GM21447 (cell line): ENCODE results near the gene PPARD.
"Not testable (repeated sequence)": the region's sequence is repeated elsewhere in the genome, so short reads cannot be mapped to it uniquely, and the experiment has no call there.

ENCODE experiments used
- ATAC-seq: cut with Tn5 transposase; IDR thresholded peaks from one replicate; pipeline ENCODE4 v1.9.1; 2021; ENCODE audit not compliant: unreplicated experiment

Gene PPARD

DNA sequence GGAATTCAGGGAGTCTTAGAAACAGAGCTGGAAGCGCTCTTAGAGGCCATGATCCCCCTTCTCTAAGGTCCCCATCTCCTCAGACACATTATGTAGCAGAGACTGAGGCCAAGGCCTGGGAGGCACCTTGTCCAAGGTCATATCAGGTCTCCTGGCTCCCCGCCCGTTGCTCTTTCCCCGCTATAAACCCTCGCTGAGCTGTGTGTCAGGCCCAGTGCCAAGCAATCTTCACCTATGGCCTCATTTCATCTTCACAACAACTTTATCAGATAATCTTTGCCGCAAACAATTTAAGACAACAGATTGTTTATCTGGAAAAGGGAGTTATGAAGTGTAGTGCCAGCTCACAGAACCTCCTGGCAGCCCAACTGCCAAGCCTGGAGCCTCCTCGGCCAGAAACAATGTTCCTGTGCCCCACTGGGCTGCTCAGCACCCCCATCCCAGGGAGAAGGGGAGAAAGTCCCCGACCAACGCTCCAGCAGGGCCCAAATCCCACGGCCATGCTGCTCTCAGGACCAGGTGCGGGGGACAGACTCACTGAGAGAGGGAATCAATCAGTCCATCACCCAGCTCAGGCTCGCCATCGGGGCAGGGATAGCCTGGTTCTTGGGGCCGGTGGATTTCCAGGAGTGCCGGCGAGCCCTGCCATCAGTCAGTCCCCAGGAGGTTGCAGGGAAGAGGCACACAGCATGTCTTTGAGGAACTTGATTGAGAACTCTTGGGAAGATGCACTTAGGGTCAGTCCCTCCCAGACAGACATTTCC is 92.9 kb downstream of the PPARD start:
- no peak for ATAC-seq

DNA sequence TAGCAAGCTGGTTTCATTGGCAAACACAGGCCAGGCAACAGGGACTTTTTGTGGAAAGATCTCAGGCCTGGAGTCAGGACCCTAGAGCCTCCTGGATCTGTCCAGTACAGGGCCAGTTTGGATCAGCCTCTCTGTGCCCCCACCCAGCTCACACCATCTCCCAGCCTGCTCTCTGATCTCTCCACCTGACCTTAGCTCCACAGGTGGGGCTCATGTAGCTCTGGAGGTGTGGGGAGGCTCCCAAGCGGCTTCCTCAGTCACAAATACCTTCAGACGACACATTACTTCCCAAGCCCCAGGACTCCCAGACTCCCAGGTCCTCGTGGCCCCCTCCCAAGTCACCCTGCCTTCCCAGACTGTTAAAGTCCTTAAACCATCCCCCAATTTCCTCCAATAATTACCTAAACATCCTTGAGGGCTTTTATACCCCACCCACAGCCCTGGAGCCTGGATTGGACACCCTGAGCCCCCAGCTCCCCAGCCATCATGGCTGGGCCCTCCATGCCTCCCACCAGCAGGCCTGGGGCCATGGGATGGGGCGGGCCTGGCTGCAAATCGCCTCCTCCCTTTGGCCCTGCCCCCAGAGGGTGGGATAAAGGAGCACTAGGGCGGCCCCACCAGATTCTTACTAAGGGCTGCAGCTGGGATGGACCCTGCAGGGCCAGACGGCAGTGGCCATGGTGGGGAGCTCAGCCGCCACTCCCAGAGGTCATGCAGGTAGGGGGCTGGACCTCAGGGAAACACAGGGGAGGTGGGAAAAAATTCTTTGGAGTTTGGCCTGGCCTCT is 93.9 kb downstream of the PPARD start:
- ATAC-seq, result no peak

DNA sequence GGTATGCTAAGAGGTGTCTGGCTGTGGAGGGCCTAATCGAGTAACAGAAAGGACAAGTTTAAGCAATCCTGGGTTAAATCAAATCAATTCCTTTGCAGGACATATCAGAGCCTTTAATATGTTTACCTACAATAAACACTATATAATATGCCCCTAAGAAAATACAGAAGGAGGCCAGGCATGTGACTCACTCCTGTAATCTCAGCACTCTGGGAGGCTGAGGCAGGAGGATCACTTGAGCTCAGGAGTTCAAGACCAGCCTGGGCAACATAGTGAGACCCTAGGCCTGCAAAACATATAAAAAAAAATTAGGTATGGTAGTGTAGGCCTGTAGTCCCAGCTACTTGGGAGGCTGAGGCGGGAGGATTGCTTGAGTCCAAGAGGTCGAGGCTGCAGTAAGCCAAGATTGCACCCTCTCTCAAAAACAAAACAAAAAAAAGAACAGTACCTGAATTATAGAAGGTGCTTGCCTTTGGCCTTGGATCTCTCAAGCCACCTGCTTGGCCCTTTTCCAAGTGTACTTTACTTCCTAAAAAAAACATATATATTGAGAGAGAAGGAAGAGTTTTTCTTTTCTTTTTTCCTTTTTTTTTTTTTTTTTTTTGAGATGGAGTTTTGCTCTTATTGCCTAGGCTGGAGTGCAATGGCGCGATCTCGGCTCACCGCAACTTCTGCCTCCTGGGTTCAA is 96.2 kb downstream of the PPARD start:
- not testable (repeated sequence) for ATAC-seq

DNA sequence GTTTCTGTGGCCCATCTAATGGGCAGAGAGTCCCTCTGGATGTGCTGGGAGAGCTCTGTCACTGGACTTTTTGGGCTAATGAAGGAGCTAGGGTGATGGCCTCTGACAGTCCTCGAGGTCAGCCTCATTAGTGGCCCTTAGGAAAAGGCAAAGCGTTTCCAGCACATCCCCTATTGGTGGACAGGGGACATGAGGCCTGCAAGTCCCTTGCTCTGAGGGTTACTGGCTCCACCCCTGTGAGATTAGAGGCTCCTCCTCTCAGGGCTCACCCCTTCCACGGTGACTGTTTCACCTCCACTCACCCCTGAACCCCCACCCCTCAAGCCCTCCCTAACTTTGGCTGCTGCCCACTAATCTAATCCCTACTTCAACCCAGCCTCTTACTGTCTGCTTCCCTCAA is 97.0 kb downstream of the PPARD start:
- ATAC-seq, result no peak

DNA sequence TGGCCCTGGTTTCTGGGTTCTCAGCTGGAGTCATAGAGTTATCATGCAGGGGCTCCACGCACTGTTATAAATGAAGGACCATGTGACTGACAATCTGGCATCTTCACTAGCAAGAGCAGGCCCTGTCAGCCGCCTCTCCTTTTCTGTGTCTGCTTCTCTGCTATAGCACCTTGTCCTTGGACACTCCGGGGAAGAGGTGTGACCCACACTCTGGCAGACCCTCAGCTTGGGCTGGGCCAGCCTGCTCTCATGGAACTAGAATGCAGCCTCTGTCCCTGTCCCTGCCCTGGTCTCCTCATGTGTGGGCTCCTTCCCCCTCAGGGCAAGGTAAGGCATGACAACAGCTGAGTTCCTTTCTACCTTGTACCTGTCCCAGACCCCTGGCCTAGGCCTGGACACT is 98.8 kb downstream of the PPARD start:
- no peak for ATAC-seq

DNA sequence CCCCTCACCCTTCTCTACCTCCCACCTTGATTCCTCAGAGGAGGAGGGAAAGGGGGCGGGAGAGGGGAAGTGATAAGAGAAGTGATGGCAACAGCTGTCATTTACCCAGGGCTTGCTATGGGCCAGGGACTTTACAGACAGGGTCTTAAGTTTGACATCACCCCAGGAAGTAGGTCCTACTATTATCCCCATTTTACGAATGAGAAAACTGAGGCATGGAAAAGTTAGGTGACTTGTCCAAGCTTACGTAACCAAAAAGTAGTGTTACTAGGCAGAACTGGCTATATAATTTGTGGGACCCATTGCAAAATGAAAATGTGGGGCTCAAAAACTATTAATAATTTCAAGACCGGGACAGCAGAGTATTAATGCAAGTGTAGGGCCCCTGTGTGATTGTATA is 99.3 kb downstream of the PPARD start:
- ATAC-seq, result no peak

DNA sequence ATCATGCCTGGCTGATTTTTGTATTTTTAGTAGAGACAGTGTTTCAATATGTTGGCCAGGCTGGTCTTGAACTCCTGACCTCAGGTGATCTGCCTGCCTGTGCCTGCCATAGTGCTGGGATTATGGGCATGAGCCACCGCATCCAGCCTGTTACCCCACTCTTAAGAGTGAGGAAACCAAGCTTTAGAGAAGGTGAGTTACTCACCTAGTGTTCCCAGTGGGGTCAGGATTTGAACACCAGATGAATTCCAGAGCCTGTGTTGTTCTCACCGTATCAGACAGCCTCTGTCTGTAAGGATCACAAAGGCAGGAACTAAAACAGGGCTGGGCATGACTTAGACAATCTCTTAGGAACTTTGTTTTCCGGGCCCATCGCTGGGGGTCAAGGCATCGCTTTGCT is 100.3 kb downstream of the PPARD start:
- ATAC-seq, result no peak

DNA sequence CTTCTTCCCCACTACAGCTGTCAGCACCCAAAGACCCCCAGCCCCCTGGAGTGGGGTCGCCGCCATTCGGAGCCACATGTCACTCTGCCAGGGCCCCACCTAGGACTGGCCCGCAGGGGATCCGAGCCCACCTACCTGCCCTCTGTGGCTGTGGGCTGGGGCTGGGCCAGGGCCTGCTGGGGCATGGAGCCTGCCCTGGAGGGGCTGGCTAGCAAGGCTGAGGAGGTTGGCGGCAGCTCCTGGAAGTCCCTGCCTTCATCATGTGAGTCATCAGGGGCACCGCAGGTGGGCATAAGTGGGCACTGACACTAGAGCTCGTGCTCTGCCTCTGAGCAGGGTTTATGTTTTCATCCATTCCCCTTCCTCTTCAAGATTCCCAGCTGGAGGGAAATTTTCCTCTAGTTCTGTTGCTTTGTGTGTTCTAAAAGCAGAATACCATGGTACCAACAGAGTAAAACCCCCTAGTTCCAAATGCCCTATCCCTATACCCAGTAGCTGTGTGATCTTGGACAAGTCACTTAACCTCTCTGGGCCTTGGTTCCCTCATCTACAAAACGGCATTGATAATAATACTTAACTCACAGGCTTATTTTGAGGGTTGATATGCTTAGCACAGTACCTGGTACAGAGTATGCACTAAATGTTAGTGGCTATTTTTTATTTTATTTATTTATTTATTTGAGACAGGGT is 101.1 kb downstream of the PPARD start:
- ATAC-seq, result no peak

DNA sequence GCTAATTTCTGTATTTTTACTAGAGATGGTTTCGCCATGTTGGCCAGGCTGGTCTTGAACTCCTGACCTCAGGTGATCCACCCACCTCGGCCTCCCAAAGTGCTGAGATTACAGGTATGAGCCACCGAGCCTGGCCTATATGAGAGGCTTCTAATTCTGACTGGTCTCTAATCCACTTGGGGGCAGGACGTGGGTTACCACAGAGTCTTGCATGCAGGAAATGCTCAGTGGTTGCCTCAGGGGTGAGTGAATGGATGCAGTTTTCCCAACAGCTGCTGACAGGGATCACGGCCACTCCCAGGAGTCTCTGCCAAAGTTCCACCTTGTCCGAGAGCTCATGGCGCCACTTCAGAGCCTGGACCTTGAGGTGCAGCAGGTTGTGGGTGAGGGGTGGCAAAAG is 103.3 kb downstream of the PPARD start:
- ATAC-seq, result no peak

DNA sequence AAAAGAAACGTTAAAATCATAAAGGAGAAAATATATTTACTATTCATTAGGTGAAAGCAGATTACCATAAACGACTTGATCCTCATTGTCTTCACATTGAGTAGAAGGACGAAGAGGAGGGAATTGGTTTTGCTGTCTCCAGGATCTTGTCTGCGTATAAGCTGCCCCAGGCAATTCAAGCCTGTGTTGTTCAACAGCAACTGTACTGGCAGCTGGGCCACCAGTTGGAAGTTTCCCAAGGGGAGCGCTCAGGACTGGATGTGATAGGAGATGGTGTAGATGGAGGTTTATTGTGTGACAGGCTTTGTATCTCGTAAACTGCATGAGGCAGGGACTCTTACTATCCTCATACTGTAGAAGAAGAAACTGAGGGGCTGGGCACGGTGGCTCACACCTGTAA is 105.8 kb downstream of the PPARD start:
- no peak for ATAC-seq

DNA sequence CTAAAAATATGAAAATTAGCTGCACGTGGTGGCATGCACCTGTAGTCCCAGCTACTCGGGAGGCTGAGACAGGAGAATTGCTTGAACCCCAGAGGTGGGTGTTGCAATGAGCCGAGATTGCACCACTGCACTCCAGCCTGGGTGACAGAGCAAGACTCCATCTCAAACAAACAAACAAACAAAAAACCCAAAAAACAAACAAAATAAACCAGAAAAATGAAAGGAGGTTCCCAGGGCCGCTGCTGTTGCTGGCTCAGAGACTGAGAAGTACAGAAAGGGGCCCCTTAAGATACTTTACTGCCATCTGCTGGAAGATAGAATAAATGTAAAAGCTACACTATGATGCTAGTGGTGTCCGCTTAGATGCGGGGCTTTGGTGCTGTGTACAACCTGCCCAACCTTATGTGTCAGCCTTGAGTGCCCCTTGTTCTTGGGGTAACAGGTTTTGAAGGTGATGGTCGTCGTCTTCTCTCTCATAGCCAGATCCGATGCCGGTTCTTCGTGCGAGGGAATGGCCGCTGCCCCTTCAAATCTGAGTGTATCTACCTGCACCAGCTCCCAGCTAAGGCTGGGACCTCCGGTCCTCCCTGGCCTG is 107.0 kb downstream of the PPARD start:
- no peak for ATAC-seq

DNA sequence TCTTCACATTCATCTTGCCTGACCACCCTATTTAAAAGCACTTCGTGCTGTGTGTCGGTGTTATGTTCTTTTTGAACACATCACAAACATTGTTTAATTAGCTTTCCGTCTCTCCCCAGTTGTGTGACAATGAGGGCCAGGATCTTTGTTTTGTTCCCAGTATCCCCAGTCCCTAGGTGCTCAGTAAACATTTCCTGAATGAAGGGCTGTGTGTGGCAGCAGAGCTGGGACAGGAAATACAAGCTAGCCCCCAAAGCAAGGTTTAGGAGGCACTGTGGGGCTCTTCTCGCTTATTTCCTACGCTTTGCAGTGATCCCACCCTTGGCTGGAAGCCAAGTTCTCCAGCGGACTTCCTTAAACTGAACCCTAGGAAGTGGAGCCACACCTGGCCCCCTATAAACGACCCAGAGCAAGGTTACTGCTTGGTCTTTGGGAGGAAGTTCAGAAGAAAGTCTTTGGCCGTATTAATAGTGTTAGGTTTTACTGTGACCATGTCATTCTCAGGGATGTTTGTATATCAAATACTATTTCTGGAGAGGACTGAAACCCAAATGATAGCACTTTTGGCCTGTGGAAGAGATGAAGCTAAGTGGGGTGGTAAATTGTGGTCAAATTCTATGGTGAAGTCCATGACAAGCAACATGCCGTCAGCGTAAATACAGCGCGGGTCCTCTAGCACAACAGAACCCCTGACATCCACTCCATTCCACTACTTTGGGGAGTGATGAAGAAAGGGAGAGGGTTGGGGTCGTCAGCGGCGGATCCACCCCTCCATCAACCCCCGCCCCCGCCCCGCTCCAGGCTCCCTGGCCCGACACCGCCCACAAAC is 109.2 kb downstream of the PPARD start:
- ATAC-seq, result no peak

DNA sequence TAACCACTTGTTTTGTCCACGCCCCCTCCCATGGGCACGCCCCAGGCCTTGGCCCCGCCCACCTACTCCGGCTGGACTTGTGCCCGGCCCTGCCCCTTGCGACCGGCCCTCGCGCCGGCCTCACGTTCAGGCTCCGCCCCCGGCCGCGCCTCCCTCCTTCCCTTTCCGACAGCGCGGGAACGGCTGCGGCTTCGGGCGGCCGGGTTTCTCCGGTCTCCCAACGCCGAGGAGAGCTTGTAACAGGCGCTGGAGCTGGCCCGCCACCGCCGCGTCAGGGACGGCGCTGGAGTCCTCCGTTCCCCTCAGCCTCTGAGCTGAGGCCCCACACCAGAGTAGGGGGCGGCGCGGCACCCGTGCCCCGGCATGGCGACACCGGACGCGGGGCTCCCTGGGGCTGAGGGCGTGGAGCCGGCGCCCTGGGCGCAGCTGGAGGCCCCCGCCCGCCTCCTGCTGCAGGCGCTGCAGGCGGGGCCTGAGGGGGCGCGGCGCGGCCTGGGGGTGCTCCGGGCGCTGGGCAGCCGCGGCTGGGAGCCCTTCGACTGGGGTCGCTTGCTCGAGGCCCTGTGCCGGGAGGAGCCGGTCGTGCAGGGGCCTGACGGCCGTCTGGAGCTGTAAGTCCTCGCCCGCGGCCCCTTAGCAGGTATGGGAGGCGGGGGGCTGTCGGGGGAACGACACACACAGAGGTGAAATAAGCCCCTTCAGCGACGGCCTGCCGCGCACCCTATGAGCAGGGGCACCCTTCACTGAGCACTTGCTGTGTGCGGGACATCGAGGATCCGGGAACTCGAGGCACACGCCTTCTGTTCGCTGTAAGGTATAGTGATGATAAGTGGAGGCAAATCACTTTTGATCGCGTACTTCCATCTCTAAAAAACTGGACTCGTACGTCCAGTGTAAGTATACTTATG is 110.1 kb downstream of the PPARD start, which contains the start of gene FANCE:
Gene FANCE, plus strand, starts transcription at position 156 of the 908 bp plus-strand sequence. Its CDS starts 208 bp downstream, at position 364.
- peak; percentile 84 for ATAC-seq

DNA sequence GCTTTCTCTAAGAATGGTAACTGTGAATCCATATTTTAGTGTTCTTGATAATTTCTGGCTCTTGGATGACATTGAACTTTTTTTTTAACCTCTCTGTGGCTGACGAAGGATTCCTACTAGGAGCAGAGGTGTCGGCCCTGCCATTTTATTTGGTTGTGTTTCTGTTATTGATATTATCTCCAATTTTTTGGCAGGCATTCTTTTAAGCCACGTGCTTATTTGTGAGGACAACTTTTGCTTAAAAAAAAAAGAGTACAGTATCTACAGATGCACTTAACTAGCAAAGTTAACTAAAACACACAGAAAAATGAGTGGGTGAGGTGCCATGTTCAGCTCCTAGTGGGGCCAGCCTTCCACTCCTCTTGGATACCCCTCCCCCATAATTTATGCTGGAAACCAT is 110.9 kb downstream of the PPARD start:
- ATAC-seq, result no peak

DNA sequence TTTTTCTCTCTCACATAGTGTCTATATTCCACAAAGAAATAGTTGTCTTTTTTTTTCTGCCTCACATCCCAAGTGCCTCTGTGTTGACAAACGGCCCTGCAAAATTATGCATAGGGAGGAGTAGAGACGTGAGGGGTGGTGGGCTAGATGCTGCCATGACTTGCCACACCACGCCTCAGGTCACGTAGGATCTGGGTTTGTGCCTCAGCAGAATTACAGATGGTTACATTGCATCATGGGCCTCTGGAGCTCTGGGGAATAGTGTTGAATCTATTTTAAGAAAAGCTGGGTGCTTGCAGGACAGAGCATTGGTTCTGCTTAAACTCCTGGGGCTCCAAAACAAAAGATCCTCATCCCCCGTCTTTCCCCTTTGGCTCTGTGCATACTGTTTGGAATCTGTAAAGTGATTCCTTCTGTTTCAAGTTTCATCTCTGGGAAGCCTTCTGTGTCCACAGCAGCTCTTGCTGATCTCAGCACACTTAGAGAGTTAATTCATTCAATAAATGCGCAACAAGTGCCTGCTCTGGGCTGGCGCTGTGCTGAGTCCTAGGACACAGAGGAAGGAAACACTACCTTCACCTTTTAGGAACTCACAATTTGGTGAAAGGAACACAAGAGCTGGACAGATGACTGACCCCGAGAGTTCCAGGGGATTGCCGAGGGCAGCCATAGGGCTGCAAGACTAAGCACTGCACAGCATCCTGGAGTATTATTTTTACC is 112.2 kb downstream of the PPARD start:
- no peak for ATAC-seq

DNA sequence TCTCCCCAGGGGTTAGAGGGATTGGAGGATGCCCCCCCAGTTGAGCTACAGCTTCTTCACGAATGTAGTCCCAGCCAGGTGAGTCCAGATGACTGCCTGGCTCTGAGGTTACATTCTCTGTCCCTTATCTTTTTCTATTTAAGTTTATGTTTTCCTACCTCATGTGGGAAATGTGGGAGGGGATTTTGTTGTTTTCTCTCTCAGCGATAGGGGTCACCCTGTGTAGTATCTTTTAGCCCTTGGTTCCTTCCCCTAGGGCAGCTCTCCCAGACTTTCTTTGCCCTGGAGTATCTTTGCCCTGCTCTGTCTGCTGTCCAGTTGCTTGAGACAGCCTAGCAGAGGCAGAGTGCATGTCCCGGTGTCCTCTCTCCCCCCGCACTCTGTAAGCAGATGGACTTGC is 115.5 kb downstream of the PPARD start:
- no peak for ATAC-seq

DNA sequence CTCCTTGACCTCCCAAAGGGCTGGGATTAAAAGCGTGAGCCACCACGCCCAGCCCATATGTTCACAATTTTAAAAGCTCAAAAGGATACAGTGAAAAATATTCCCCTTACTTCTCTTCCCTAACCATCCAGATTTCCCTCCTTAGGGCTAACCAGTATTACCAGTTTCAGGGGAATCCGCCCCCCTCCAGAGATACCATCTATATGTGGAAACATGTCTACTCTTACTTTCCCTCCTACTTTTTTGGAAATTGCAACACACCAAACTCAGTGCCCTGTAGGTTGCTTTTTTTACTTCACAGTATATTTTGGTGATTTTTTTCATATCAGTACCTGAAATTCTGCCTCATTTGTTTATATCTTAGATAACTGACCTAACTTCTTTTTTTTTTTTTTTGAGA is 118.9 kb downstream of the PPARD start:
- ATAC-seq, result no peak

DNA sequence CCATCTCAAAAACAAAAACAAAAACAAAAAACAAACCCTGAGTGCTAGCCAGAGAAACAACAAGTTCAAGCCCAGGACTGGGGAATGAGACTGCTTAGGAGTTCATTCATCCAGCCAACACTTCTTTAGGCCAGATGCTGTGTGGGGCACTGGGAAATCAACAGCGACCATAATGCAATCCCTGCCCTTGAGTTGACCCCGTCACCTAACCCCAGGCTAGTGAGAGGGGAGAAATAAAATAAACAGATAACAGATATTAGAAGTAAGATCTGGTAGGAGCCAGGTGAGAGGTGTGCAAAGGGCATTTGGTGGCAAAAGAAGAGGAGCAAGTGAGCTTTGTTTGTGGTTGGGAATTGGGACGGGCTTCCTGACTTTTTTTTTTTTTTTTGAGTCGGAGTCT is 120.9 kb downstream of the PPARD start:
- ATAC-seq, result no peak
